Prostate gland (tissue), 2 donors: ENCODE measurements around the gene RNF26. TPM values are rescaled to one million over a fixed set of nuclear protein-coding genes. Genes with fewer than 3 reads are reported as not detected.
A peak's percentile ranks its signal among the peaks of the same experiment; 100 is the strongest.

ENCODE experiments used
- DNase-seq: peaks from one replicate; pipeline ENCODE4 v3.0.0-alpha.2; 2019; ENCODE audit warnings: low spot score
- H3K27ac ChIP-seq, 2 donors: fragments of 200-600 bp; sonication (generic); 2 replicates each; pipeline ENCODE4 v1.5.1; 2017 to 2019
- H3K27me3 ChIP-seq: fragments of 200-600 bp; sonication (generic); replicated peaks from 2 replicates; pipeline ENCODE4 v1.5.1; 2019; ENCODE audit not compliant: insufficient read depth
- H3K36me3 ChIP-seq, 2 donors: fragments of 200-600 bp; sonication (generic); 1 replicate in 1 of 2; 2 replicates in 1 of 2; pipeline versions ENCODE4 v1.5.1 to v1.8.1; 2017 to 2019
- H3K4me1 ChIP-seq: fragments of 200-600 bp; sonication (generic); replicated peaks from 2 replicates; pipeline ENCODE4 v1.5.1; 2019
- H3K4me3 ChIP-seq, 2 donors: fragments of 200-600 bp; sonication (generic); 2 replicates each; pipeline ENCODE4 v1.5.1; 2017 to 2019
- H3K9me3 ChIP-seq: fragments of 200-600 bp; sonication (generic); 2 replicates; pipeline ENCODE4 v1.5.1; 2017
- POLR2A ChIP-seq: fragments of 450-650 bp; IDR thresholded peaks from one replicate; pipeline ENCODE4 v1.6.1; 2016; ENCODE audit warnings: antibody characterized with exemption, mild to moderate bottlenecking
- POLR2AphosphoS5 ChIP-seq: sonication (generic); formaldehyde crosslinking; IDR thresholded peaks from one replicate; pipeline ENCODE4 v1.6.1; 2017; ENCODE audit warnings: antibody characterized with exemption
- WGBS: methylation state at CpG from one replicate; pipeline ENCODE4 v1.1.5; 2018; 5-methylcytosine and 5-hydroxymethylcytosine counted together
- intact Hi-C: fragments of 100-400 bp; cut with DNase I; formaldehyde crosslinking; loops from one replicate; pipeline ENCODE4 v1.14.2; 2022
- total RNA-seq, 2 donors: library from RNA; depleted of rRNA; stranded (reverse); fragments of >200 nt; gene quantifications; one replicate each; pipeline ENCODE4 v1.1.0, GENCODE V29; 2016
- TF ChIP-seq, protein P1 (sequence below), 4 experiments: fragments of 200-600 bp in 2 of 4; fragments of 450-650 bp in 2 of 4; sonication (generic) in 2 of 4; IDR thresholded peaks; 1 replicate in 3 of 4; 2 replicates in 1 of 4; pipeline ENCODE4 v1.5.1; 2016 to 2019; ENCODE audit warnings: antibody characterized with exemption in 4 of 4, mild to moderate bottlenecking in 2 of 4, moderate library complexity in 2 of 4

The RNF26 gene
- total RNA-seq, 2 donors from 2014 or later, result 17.6 to 34.2 TPM

DNA sequence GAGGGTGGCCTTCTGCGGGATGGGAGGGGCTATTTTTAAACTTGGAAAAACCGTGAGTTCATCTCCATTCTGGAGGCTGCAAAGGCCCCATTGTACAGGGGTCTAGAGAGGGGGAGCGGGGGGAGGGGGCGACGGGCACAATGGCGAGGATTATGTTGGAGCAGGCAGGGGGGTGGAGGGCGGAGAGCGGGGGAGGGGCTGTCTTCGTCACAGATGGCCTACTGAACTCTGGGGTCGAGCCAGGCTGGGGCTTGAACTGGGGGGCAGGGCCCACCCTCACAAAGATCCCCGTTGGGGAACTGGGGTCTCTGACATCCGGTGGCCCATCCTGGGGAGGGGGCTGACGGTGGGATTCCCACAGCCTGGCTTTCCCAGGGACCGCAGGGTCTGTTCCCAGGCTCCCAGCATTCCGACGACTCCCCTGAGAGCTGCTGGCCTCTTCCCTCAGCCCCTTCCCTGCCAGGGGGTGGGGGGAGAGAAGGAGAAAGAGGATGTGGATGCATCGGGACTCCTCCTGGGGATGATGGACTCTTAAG, 14.0 kb upstream of the RNF26 start:
- H3K27ac ChIP-seq, result peak overlapping the region; percentile 71 to 81
- H3K4me3 ChIP-seq, result peak overlapping the region; percentile 20 to 31
- peaks cover 7% of the 10 kb centered on the region for H3K27me3 ChIP-seq
- intact Hi-C loops, result loop anchor here (5.0 kb wide), 2 partner anchors 113 to 218 kb away; partner anchors contain the start of genes CBL and DPAGT1
- no peaks in the 10 kb centered on the region for H3K9me3 ChIP-seq
- TF ChIP-seq POLR2A (no peak), POLR2AphosphoS5 (no peak)
- TF ChIP-seq, protein P1, sequence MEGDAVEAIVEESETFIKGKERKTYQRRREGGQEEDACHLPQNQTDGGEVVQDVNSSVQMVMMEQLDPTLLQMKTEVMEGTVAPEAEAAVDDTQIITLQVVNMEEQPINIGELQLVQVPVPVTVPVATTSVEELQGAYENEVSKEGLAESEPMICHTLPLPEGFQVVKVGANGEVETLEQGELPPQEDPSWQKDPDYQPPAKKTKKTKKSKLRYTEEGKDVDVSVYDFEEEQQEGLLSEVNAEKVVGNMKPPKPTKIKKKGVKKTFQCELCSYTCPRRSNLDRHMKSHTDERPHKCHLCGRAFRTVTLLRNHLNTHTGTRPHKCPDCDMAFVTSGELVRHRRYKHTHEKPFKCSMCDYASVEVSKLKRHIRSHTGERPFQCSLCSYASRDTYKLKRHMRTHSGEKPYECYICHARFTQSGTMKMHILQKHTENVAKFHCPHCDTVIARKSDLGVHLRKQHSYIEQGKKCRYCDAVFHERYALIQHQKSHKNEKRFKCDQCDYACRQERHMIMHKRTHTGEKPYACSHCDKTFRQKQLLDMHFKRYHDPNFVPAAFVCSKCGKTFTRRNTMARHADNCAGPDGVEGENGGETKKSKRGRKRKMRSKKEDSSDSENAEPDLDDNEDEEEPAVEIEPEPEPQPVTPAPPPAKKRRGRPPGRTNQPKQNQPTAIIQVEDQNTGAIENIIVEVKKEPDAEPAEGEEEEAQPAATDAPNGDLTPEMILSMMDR (IDR thresholded peaks at IDR 0.05), result no peak
- DNase-seq, result no peak
- no peaks in the 10 kb centered on the region for H3K4me1 ChIP-seq
- no peaks in the 10 kb centered on the region for H3K36me3 ChIP-seq
- WGBS, result 61% methylated on average over 17 of the region's 17 CpGs

DNA sequence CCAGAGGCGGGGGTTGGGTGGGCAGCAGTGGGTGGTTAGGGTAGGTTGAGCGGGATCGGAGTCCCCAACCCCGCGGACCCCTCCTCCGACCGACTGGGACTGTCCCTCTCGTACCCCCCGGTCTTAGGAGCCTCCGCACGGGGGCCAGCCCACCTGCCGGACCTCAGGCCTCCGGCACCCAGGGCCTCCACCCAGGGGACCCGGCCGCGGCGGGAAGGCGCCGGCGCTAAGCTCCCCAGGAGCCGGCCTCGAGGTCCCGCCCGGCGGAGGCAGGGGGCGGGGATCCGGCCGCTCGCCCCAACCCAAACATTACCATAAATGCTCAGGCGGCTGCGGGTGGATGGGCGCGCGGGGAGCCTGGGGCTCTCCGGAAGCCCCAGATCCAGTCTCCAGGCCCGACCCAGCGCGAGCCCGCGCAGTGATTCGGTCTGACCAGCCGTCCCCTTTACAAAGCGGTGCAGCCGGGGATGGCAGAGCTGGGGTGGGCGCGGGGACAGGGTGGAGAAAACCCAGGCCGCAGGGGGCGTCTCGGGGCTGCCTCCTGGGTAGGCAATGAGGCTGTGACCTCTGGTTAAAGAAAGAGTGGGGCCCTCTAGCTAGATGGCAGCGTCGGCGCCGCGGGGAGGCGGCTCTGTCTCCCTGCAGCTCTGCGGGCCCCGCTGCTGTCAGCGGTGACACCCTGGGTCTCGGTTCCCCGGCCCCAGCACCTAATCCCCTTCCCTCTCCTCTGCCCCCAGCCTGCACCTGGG, 13.4 kb upstream of the RNF26 start:
- H3K4me3 ChIP-seq, result peak overlapping the region; percentile 20 to 31
- H3K4me1 ChIP-seq, result no peaks in the 10 kb centered on the region
- intact Hi-C loops, result loop anchor here (5.0 kb wide), 2 partner anchors 114 to 219 kb away; partner anchors contain the start of genes CBL and DPAGT1
- WGBS, result 12% methylated on average over 36 of the region's 60 CpGs
- H3K9me3 ChIP-seq, result no peaks in the 10 kb centered on the region
- peak overlapping the region; percentile 71 to 81 for H3K27ac ChIP-seq
- no peak for DNase-seq
- H3K36me3 ChIP-seq, result no peaks in the 10 kb centered on the region
- TF ChIP-seq, protein P1 (IDR thresholded peaks at IDR 0.05), result no peak
- TF ChIP-seq POLR2AphosphoS5, result no peak
- TF ChIP-seq POLR2A, result no peak
- peaks cover 7% of the 10 kb centered on the region for H3K27me3 ChIP-seq

DNA sequence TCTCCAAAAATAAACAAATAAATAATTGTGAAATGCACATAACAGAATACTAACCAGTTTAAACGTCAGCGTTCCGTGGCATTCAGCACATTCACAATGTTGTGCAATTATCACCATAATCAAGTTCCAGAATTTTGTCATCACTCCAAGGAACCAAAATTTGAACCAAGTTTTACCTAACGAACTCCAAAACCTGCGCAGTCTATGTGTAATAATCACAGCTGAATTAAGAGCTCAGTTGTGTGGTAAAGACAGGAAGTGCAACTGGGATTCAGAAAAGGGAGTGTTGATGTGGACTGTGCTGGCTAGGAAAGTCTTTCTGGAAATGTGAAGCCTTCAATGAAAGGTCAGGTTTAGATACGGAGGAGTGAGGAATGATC, 12.0 kb upstream of the RNF26 start:
- H3K4me3 ChIP-seq, result no peak overlapping the region
- no peaks in the 10 kb centered on the region for H3K36me3 ChIP-seq
- H3K9me3 ChIP-seq, result no peaks in the 10 kb centered on the region
- no peaks in the 10 kb centered on the region for H3K4me1 ChIP-seq
- TF ChIP-seq, protein P1 (IDR thresholded peaks at IDR 0.05), result no peak
- no peak for DNase-seq
- intact Hi-C loops, result loop anchor here (5.0 kb wide), 2 partner anchors 115 to 220 kb away; partner anchors contain the start of genes CBL and DPAGT1
- peaks cover 5% of the 10 kb centered on the region for H3K27me3 ChIP-seq
- no peak overlapping the region for H3K27ac ChIP-seq
- 79% methylated on average over 6 of the region's 6 CpGs for WGBS

DNA sequence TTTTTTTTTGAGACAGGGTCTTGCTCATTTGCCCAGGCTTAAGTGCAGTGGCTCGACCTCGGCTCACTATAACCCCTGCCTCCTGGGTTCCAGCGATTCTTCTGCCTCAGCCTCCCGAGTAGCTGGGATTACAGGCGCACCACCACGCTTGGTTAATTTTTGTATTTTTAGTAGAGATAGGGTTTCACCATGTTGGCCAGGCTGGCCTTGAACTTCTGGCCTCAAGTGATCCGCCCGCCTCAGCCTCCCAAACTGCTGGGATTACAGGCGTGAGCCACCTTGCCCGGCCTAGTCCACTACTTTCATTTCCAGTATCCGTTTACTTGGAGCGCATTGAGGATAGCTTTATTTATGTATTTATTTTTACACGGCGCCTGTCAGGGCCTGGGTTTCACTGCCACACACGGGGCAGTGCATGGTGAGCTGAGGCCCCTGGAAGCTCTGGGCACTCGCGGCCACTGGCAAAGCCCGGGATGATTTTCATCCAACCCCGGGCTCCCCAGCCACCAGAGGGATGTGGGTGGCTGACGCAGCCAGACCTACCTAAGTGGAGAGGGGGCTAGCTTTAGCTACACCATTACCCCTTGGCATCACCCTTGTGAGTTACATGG, 11.3 kb upstream of the RNF26 start:
- H3K27ac ChIP-seq, result no peak overlapping the region
- H3K36me3 ChIP-seq, result no peaks in the 10 kb centered on the region
- WGBS, result 83% methylated on average over 20 of the region's 20 CpGs
- TF ChIP-seq POLR2AphosphoS5 (no peak), POLR2A (no peak)
- TF ChIP-seq, protein P1 (IDR thresholded peaks at IDR 0.05), result no peak
- no peaks in the 10 kb centered on the region for H3K9me3 ChIP-seq
- peaks cover 5% of the 10 kb centered on the region for H3K27me3 ChIP-seq
- H3K4me1 ChIP-seq, result no peaks in the 10 kb centered on the region
- no peak for DNase-seq
- intact Hi-C loops, result loop anchor here (5.0 kb wide), 2 partner anchors 116 to 221 kb away; partner anchors contain the start of genes CBL and DPAGT1
- no peak overlapping the region for H3K4me3 ChIP-seq
